ENCODE data around the gene ANXA2. TPM values are rescaled to one million over a fixed set of nuclear protein-coding genes. Genes with fewer than 3 reads are reported as not detected.
"Not testable (repeated sequence)": the region's sequence is repeated elsewhere in the genome, so short reads cannot be mapped to it uniquely, and the experiment has no call there.

The ANXA2 gene
- total RNA-seq, 4 donors from 2014 or later, result 1,272 to 1,552 (median 1,345) TPM

DNA sequence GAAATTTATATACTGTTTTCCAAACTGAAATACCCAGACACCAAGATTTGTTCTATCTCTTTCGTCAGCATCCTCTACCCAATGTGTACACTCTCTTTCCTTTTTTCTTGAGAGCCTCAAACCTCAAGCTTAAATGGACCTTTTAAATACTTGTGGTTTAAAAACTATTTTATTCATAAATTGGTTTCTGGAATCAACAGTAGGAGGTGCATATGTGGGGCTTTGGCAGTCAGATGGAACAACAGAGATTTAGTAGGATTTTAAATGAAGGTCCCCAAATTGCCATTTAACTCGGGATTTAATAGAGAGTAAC lies 33.2 kb downstream of the ANXA2 start:
- H3K4me3 ChIP-seq (ENCODE audit: low read depth, poor library complexity, severe bottlenecking), result no peak overlapping the region
- DNase-seq (ENCODE audit: low spot score in 2 of 2), result no peak
- WGBS, 2 donors, result 81 to 86% methylated on average over 2 of the region's 2 CpGs
- TF ChIP-seq, protein P1, sequence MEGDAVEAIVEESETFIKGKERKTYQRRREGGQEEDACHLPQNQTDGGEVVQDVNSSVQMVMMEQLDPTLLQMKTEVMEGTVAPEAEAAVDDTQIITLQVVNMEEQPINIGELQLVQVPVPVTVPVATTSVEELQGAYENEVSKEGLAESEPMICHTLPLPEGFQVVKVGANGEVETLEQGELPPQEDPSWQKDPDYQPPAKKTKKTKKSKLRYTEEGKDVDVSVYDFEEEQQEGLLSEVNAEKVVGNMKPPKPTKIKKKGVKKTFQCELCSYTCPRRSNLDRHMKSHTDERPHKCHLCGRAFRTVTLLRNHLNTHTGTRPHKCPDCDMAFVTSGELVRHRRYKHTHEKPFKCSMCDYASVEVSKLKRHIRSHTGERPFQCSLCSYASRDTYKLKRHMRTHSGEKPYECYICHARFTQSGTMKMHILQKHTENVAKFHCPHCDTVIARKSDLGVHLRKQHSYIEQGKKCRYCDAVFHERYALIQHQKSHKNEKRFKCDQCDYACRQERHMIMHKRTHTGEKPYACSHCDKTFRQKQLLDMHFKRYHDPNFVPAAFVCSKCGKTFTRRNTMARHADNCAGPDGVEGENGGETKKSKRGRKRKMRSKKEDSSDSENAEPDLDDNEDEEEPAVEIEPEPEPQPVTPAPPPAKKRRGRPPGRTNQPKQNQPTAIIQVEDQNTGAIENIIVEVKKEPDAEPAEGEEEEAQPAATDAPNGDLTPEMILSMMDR (IDR thresholded peaks at IDR 0.05), result no peak
- TF ChIP-seq POLR2A (IDR thresholded peaks at IDR 0.05), result no peak
- intact Hi-C loops (cut with DNase I; ENCODE audit: low total_unique reads), result no loop called here

DNA sequence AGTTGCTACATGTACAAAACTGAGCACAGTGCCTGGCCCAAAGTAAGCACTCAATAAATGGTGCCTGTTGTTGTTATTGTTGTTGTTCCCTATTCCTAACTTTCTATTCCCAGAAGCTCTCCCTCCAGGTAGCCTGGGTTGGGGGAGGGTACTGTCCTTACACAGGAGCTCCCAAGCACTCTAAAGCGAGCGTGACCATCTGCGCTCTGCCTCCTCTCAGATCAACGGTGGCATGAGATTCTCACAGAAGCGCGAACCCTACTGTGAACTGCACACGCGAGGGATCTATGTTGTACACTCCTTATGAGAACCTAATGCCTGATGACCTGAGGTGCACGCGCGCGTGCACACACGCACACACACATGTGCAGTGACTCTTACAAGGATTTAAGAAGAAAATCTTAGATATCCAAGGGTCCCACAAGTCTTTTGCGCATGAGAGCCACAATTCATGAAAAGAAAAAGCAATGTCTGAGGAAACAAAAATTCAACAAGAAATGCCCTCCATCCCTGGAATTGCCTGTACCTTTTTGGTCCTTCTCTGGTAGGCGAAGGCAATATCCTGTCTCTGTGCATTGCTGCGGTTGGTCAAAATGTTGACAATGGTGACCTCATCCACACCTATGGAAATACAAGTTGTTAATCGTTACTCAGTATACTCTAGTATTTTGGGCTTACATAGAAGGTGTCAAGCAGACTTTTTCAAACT lies 33.7 kb downstream of the ANXA2 start:
- TF ChIP-seq, protein P1 (IDR thresholded peaks at IDR 0.05), result no peak
- H3K4me3 ChIP-seq (ENCODE audit: low read depth, poor library complexity, severe bottlenecking), result no peak overlapping the region
- DNase-seq (ENCODE audit: low spot score in 2 of 2), result no peak
- WGBS, 2 donors, result 84 to 85% methylated on average over 17 of the region's 17 CpGs
- intact Hi-C loops (cut with DNase I; ENCODE audit: low total_unique reads), result no loop called here

DNA sequence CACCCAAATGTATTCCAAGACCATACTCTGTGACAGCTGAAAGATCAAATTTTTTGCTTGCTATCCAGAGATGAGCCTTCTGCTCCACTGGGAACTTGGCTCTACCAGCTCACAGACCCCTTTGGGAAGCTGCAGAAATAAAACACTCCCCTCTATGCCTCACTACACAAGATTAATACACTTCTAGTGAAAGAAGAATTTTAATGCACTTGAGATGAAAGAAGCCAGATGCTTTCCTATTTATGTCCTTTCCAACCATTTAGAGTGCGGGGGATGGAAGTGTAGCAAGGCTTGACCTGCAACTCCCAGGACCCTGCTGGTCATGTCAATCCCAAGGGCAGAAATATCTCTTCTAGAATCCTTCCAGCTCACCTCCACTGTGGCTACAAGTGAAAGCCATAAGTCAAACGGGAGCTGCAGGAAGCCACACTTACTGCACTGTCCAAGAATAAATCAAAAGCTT lies 34.7 kb downstream of the ANXA2 start:
- intact Hi-C loops (cut with DNase I; ENCODE audit: low total_unique reads), result no loop called here
- 45 to 47% methylated on average over 2 of the region's 2 CpGs for WGBS, 2 donors
- no peak overlapping the region for H3K4me3 ChIP-seq (ENCODE audit: low read depth, poor library complexity, severe bottlenecking)
- TF ChIP-seq, protein P1 (IDR thresholded peaks at IDR 0.05), result no peak
- no peak for TF ChIP-seq POLR2A (IDR thresholded peaks at IDR 0.05)
- DNase-seq (ENCODE audit: low spot score in 2 of 2), result no peak

DNA sequence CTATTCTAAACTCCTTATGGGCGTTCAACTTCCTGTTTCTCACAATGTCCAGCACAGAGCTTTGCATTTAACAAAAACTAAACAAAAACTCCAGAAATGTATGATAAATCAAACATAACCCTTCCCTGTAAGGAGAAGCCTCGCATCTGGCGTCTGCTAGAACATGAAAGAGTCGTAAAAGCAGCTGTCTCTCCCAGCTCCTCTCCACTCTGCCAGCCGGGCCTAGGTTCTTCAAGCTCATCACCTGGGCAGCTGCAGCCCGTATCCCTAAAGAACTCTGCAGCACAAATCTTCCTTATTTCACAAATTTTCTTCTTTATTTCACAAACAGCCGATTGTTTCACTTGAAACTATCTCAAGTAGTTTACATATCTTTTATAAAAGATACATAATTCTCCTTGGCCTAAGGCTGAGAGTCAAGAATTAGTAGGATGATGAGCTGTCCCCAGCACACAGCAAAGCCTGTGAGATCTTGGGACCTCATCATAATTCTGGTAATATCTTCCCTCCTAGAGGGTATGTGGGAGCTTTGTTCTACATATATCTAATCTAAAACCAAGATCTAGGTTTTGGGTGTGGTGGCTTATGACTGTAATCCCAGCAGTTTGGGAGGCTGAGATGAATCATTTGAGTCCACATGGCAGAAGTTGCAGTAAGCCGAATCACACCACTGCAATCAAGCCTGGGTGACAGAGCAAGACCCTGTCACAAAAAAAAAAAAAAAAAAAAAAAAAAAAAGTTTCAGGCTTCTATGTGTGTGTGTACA lies 35.3 kb downstream of the ANXA2 start:
- WGBS, 2 donors, result 30 to 34% methylated on average over 8 of the region's 8 CpGs
- intact Hi-C loops (cut with DNase I; ENCODE audit: low total_unique reads), result no loop called here
- TF ChIP-seq, protein P1 (IDR thresholded peaks at IDR 0.05), result no peak
- TF ChIP-seq POLR2A (IDR thresholded peaks at IDR 0.05), result no peak

DNA sequence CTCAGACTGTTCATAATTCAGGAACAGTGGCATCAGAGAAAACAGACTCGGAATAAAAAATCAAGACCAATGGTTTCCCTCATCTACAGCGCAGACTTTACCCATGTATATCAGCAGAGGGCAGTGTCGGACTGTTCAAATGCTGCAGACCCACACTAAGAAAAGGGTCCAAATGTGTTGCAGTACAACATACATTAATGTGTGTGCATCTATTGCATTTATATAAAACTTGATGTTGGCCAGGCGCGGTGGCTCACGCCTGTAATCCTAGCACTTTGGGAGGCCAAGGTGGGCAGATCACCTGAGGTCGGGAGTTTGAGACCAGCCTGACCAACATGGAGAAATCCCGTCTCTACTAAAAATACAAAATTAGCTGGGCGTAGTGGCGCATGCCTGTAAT lies 38.0 kb downstream of the ANXA2 start:
- H3K4me3 ChIP-seq (ENCODE audit: low read depth, poor library complexity, severe bottlenecking); DNase-seq (ENCODE audit: low spot score in 2 of 2): not testable (repeated sequence)
- TF ChIP-seq, protein P1 (IDR thresholded peaks at IDR 0.05), result peak in 1 of 3 donors; percentile 50
- 69 to 74% methylated on average over 10 of the region's 10 CpGs for WGBS, 2 donors
- intact Hi-C loops (cut with DNase I; ENCODE audit: low total_unique reads), result loop anchor here (10.0 kb wide), 1 partner anchor 85 kb away; no protein-coding TSS in a partner anchor

More for the DNA sequence above, 35.3 kb downstream of the ANXA2 start:
- H3K4me3 ChIP-seq (ENCODE audit: low read depth, poor library complexity, severe bottlenecking), result no peak overlapping the region
- no peak for DNase-seq (ENCODE audit: low spot score in 2 of 2)
